MV-4-11 (cell line): Measurements from ENCODE around the gene OTOGL.
"Not testable (repeated sequence)": the region's sequence is repeated elsewhere in the genome, so short reads cannot be mapped to it uniquely, and the experiment has no call there.

Experiments
- DNase-seq: peaks from one replicate; lab custom pipeline; 2025; lab: John Stamatoyannopoulos, UW

OTOGL gene

GRCh38 chr12:80222261-80222660, 122.9 kb downstream of the OTOGL start:
- no peak for DNase-seq

GRCh38 chr12:80226576-80226975, 127.2 kb downstream of the OTOGL start:
- DNase-seq = peak; percentile 82

GRCh38 chr12:80227904-80228303, 128.6 kb downstream of the OTOGL start:
- DNase-seq = not testable (repeated sequence)

GRCh38 chr12:80230068-80230467, 130.7 kb downstream of the OTOGL start:
- peak; percentile 3 for DNase-seq

- DNase-seq = no peak
Measured at GRCh38 chr12:80232837-80233236, 133.5 kb downstream of the OTOGL start.

- DNase-seq = no peak
Measured at GRCh38 chr12:80233926-80234325, 134.6 kb downstream of the OTOGL start.

GRCh38 chr12:80234667-80235066, 135.3 kb downstream of the OTOGL start:
- no peak for DNase-seq

- DNase-seq = no peak
Measured at GRCh38 chr12:80235944-80236343, 136.6 kb downstream of the OTOGL start.

- no peak for DNase-seq
Measured at GRCh38 chr12:80239867-80240266, 140.5 kb downstream of the OTOGL start.

GRCh38 chr12:80241576-80242273, 142.4 kb downstream of the OTOGL start:
- no peak for DNase-seq

GRCh38 chr12:80242321-80242720, 143.0 kb downstream of the OTOGL start:
- no peak for DNase-seq

GRCh38 chr12:80249581-80249980, 150.2 kb downstream of the OTOGL start:
- DNase-seq = not testable (repeated sequence)

- DNase-seq = no peak
Measured at GRCh38 chr12:80257920-80258319, 158.6 kb downstream of the OTOGL start.

GRCh38 chr12:80260269-80260668, 160.9 kb downstream of the OTOGL start:
- no peak for DNase-seq

- no peak for DNase-seq
Measured at GRCh38 chr12:80261403-80261802, 162.1 kb downstream of the OTOGL start.

- no peak for DNase-seq
Measured at GRCh38 chr12:80262346-80262745, 163.0 kb downstream of the OTOGL start.

- no peak for DNase-seq
Measured at GRCh38 chr12:80262771-80263170, 163.4 kb downstream of the OTOGL start.

GRCh38 chr12:80264386-80264785, 165.0 kb downstream of the OTOGL start:
- no peak for DNase-seq

GRCh38 chr12:80264891-80265290, 165.6 kb downstream of the OTOGL start:
- no peak for DNase-seq

GRCh38 chr12:80268924-80269749, 169.8 kb downstream of the OTOGL start:
- DNase-seq = no peak

- DNase-seq = no peak
Measured at GRCh38 chr12:80269803-80270552, 170.6 kb downstream of the OTOGL start.

- no peak for DNase-seq
Measured at GRCh38 chr12:80271780-80272179, 172.4 kb downstream of the OTOGL start.
